HCT116 (cell line): Measurements from ENCODE around the gene EHD4. TPM values are rescaled to one million over a fixed set of nuclear protein-coding genes. Genes with fewer than 3 reads are reported as not detected.

Experiments used
- ATAC-seq: fragments of 200-7000 bp; cut with Tn5 transposase; 2 replicates; pipeline ENCODE4 v1.9.1; 2020; ENCODE audit warnings: mild to moderate bottlenecking, moderate library complexity
- BruUV-seq: library from RNA; stranded (reverse); fragments of 400-500 nt; replicated peaks from 2 replicates; lab custom pipeline; 2021; lab: Mats Ljungman, UMichigan
- CTCF ChIA-PET: fragments of 300-600 bp; sonication (Branson Sonifier 250); formaldehyde crosslinking; loops from one replicate; lab custom pipeline; 2021; ENCODE audit warnings: antibody characterized with exemption; lab: Charles Lee
- POLR2A ChIA-PET: fragments of 300-600, 350-600 bp; sonication (Branson Sonifier 250); formaldehyde crosslinking; loops from one replicate; lab custom pipeline; 2021; ENCODE audit warnings: antibody characterized with exemption; lab: Charles Lee
- RAD21 ChIA-PET, 2 experiments: fragments of 300-600 bp; sonication (Branson Sonifier 250); formaldehyde crosslinking; loops; one replicate each; lab custom pipeline; 2023; ENCODE audit warnings: low total read pairs in 2 of 2; ENCODE audit not compliant: uncharacterized antibody in 2 of 2, unreplicated experiment in 2 of 2, low non-redundant PET in 1 of 2; lab: Charles Lee
- DNase-seq: peaks from one replicate; pipeline ENCODE4 v3.0.0-alpha.2; 2010; ENCODE audit warnings: low read depth, low spot score
- H2AFZ ChIP-seq: fragments of 200-600 bp; shearing (Covaris generic), sonication (generic); 2 replicates; pipeline ENCODE4 v1.6.1; 2017; ENCODE audit warnings: low read depth, mixed run types, mixed read lengths, antibody characterized with exemption, low read length; ENCODE audit not compliant: poor library complexity, severe bottlenecking
- H3K27ac ChIP-seq: 2 replicates; pipeline ENCODE4 v1.5.1; 2012; ENCODE audit warnings: low read depth, low read length
- H3K27me3 ChIP-seq: fragments of 200-600 bp; sonication (generic); 2 replicates; pipeline ENCODE4 v1.6.1; 2016; ENCODE audit warnings: mixed run types, low read length, mixed read lengths; ENCODE audit not compliant: insufficient read depth
- H3K36me3 ChIP-seq, 2 experiments: fragments of 200-500 bp in 1 of 2; fragments of 200-600 bp in 1 of 2; sonication (Bioruptor generic) in 1 of 2; sonication (generic) in 1 of 2; 2 replicates each; pipeline versions ENCODE4 v1.5.1 to v1.6.1; 2014 to 2016; ENCODE audit warnings: low read length in 2 of 2, inconsistent platforms in 1 of 2, mixed read lengths in 1 of 2, mixed run types in 1 of 2; ENCODE audit not compliant: insufficient read depth in 2 of 2, control insufficient read depth in 1 of 2
- H3K4me1 ChIP-seq, 2 experiments: fragments of 200-600 bp in 1 of 2; sonication (generic) in 1 of 2; 2 replicates each; pipeline versions ENCODE4 v1.5.1 to v1.6.1; 2012 to 2017; ENCODE audit warnings: low read length in 2 of 2, inconsistent platforms in 1 of 2, mild to moderate bottlenecking in 1 of 2, mixed read lengths in 1 of 2, mixed run types in 1 of 2, moderate library complexity in 1 of 2; ENCODE audit not compliant: insufficient read depth in 2 of 2, control insufficient read depth in 1 of 2
- H3K4me2 ChIP-seq: fragments of 200-600 bp; sonication (generic); 2 replicates; pipeline ENCODE4 v1.6.1; 2017; ENCODE audit warnings: mixed run types, low read length, mixed read lengths
- H3K4me3 ChIP-seq, 2 experiments: fragments of 200-600 bp in 1 of 2; sonication (generic) in 1 of 2; replicated peaks in 1 of 2; 2 replicates each; pipeline ENCODE4 v1.5.1; 2011 to 2016; ENCODE audit warnings: low read length in 2 of 2, control low read depth in 1 of 2, low read depth in 1 of 2, mild to moderate bottlenecking in 1 of 2, mixed read lengths in 1 of 2, mixed run types in 1 of 2
- H3K79me2 ChIP-seq: fragments of 200-600 bp; sonication (generic); 2 replicates; pipeline ENCODE4 v1.6.1; 2017; ENCODE audit warnings: mild to moderate bottlenecking, mixed run types, low read length, moderate library complexity, mixed read lengths; ENCODE audit not compliant: insufficient read depth
- H3K9ac ChIP-seq: fragments of 200-600 bp; sonication (generic); 2 replicates; pipeline ENCODE4 v1.6.1; 2016; ENCODE audit warnings: low read length, mixed read lengths
- H3K9me2 ChIP-seq: fragments of 200-600 bp; sonication (generic), shearing (Covaris generic); 2 replicates; pipeline ENCODE4 v1.6.1; 2017; ENCODE audit warnings: mixed run types, mild to moderate bottlenecking, moderate library complexity; ENCODE audit not compliant: insufficient read depth
- H3K9me3 ChIP-seq, 2 experiments: fragments of 200-500 bp in 1 of 2; fragments of 200-600 bp in 1 of 2; sonication (Bioruptor generic) in 1 of 2; sonication (generic) in 1 of 2; 2 replicates each; pipeline ENCODE4 v1.6.1; 2014 to 2017; ENCODE audit warnings: low read length in 2 of 2, mixed read lengths in 2 of 2, inconsistent platforms in 1 of 2, low read depth in 1 of 2, mild to moderate bottlenecking in 1 of 2, mixed run types in 1 of 2, moderate library complexity in 1 of 2; ENCODE audit not compliant: control insufficient read depth in 1 of 2, insufficient read depth in 1 of 2
- H4K20me1 ChIP-seq: fragments of 200-600 bp; sonication (generic), shearing (Covaris generic); 2 replicates; pipeline ENCODE4 v1.6.1; 2017; ENCODE audit warnings: mixed run types, mild to moderate bottlenecking, moderate library complexity; ENCODE audit not compliant: insufficient read depth
- ATF3 ChIP-seq: IDR thresholded peaks from 2 replicates; pipeline ENCODE4 v1.6.1; 2012
- CTCF ChIP-seq, 3 experiments: fragments of 200-600 bp in 1 of 3; sonication (generic) in 1 of 3; IDR thresholded peaks in 2 of 3; conservative IDR thresholded peaks in 1 of 3; 2 replicates each; pipeline ENCODE4 v1.5.1; 2012 to 2017; ENCODE audit warnings: low read depth in 2 of 3, low read length in 2 of 3, antibody characterized with exemption in 1 of 3, borderline replicate concordance in 1 of 3, control low read depth in 1 of 3, mild to moderate bottlenecking in 1 of 3, mixed read lengths in 1 of 3, mixed run types in 1 of 3, moderate library complexity in 1 of 3; ENCODE audit not compliant: insufficient read depth in 1 of 3
- EZH2phosphoT487 ChIP-seq: fragments of 200-600 bp; IDR thresholded peaks from 2 replicates; pipeline ENCODE4 v1.6.1; 2018; ENCODE audit warnings: antibody characterized with exemption, borderline replicate concordance
- FOSL1 ChIP-seq: IDR thresholded peaks from 2 replicates; pipeline ENCODE4 v1.6.1; 2012; ENCODE audit warnings: low read depth
- JUND ChIP-seq: IDR thresholded peaks from 2 replicates; pipeline ENCODE4 v1.6.1; 2012
- MAX ChIP-seq: IDR thresholded peaks from 2 replicates; pipeline ENCODE4 v1.6.1; 2012
- RAD21 ChIP-seq: IDR thresholded peaks from 2 replicates; pipeline ENCODE4 v1.6.1; 2012; ENCODE audit warnings: low read depth, mild to moderate bottlenecking
- SP1 ChIP-seq: IDR thresholded peaks from 2 replicates; pipeline ENCODE4 v1.6.1; 2012; ENCODE audit warnings: low read depth
- ZNF274 ChIP-seq: fragments of 200-500 bp; sonication (Bioruptor generic); IDR thresholded peaks from 2 replicates; pipeline ENCODE4 v1.6.1; 2014; ENCODE audit warnings: mild to moderate bottlenecking, low read depth, low read length, inconsistent platforms
- intact Hi-C: fragments of 100-400 bp; cut with micrococcal nuclease; formaldehyde crosslinking; loops from 2 replicates; pipeline ENCODE4 v1.10.0; 2022
- total RNA-seq: library from RNA; stranded (reverse); gene quantifications from one replicate; pipeline ENCODE4 v1.2.1, GENCODE V29; 2021; ENCODE audit not compliant: unreplicated experiment

The EHD4 gene
- total RNA-seq, 1 experiment from 2014 or later, result 28.0 TPM

- no peak for ATAC-seq
- intact Hi-C loops, result no loop called here
- Histone ChIP-seq H3K27me3 (no peaks in the 10 kb centered on the region), H3K9me3 (no peaks in the 10 kb centered on the region), H3K4me3 (no peak overlapping the region), H3K36me3 (peaks cover 4 to 29% of the 10 kb centered on the region in 2 experiments; a peak in 3 of 4 replicates), H4K20me1 (no peaks in the 10 kb centered on the region; the same call in 1 of the 2 replicates), H3K9me2 (no peaks in the 10 kb centered on the region), H3K9ac (no peak overlapping the region), H3K79me2 (peaks cover 56% of the 10 kb centered on the region), H3K4me1 (peaks cover 0 to 17% of the 10 kb centered on the region in 2 experiments; a peak in 2 of 4 replicates), H2AFZ (no peak overlapping the region)
- BruUV-seq, result no TSS peak
- POLR2A ChIA-PET, result no interaction called here
- DNase-seq, result no peak
- RAD21 ChIA-PET, result no interaction called here
- TF ChIP-seq MAX (no peak), SP1 (no peak), JUND (no peak), ATF3 (no peak), ZNF274 (no peak), CTCF (IDR thresholded peaks at IDR 0.05 in 2 of 3, conservative IDR thresholded peaks at IDR 0.05 in 1 of 3; ENCODE audit: borderline replicate concordance in 1 of 3, insufficient read depth in 1 of 3, low read depth in 2 of 3, low read length in 2 of 3) (no peak), EZH2phosphoT487 (no peak), RAD21 (no peak), FOSL1 (no peak)
- TF ChIP-seq, all 23 proteins: peak for 0
- no peak overlapping the region for H3K4me2 ChIP-seq
- H3K27ac ChIP-seq, result no peak overlapping the region
- CTCF ChIA-PET, result no interaction called here
Measured at GRCh38 chr15:41951571-41951970, 20.8 kb downstream of the EHD4 start.
